B cell (primary cell): ENCODE data around the gene MDFI.

Experiments used
- EZH2 ChIP-seq: IDR thresholded peaks from 2 replicates; pipeline ENCODE4 v1.6.1; 2012; ENCODE audit warnings: borderline replicate concordance, low read depth, mild to moderate bottlenecking, moderate library complexity, low read length; ENCODE audit not compliant: insufficient read depth, poor library complexity, severe bottlenecking
- TF ChIP-seq, protein P1 (sequence below): fragments of 200-600 bp; IDR thresholded peaks from one replicate; pipeline ENCODE4 v1.8.0; 2022; ENCODE audit warnings: antibody characterized with exemption, mild to moderate bottlenecking

DNA sequence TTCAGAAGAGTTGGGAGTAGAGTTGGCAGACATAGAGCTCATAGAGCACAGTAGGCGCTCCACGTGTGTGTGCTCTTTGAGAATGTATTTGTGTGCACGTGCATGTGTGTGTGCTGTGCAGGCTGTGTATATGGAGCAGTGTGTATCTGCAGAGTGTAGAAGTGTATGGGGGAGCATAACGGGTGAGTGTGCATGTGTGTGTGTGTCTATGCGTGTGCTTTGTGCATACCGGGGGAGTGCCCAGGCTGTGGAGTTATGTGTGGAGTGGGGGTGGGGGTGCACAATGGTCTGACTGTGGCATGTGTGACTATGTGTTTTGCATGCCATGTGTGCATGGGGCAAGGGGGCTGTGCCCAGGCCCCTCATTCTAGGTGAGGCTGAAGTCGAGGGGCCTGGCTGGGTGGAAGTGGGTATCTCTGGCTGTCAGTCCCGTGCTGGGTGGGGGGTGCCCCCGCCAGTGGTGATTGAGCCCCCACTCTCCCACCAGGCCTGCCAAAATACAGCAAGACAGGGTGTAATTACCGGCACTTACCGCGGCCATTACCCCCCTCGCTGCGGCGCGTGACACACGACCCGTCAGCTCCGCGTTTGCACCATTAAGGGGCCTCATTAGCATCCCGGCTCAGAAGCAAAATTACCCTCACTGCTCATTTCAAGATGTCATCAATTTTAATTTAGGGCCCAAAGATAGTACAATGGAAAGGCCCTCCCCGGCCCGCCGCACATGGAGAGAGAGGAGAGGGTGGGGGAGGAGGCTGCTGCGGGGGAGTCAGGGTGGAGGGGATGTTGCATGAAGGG, 39.1 kb downstream of the MDFI start:
- TF ChIP-seq, protein P1, sequence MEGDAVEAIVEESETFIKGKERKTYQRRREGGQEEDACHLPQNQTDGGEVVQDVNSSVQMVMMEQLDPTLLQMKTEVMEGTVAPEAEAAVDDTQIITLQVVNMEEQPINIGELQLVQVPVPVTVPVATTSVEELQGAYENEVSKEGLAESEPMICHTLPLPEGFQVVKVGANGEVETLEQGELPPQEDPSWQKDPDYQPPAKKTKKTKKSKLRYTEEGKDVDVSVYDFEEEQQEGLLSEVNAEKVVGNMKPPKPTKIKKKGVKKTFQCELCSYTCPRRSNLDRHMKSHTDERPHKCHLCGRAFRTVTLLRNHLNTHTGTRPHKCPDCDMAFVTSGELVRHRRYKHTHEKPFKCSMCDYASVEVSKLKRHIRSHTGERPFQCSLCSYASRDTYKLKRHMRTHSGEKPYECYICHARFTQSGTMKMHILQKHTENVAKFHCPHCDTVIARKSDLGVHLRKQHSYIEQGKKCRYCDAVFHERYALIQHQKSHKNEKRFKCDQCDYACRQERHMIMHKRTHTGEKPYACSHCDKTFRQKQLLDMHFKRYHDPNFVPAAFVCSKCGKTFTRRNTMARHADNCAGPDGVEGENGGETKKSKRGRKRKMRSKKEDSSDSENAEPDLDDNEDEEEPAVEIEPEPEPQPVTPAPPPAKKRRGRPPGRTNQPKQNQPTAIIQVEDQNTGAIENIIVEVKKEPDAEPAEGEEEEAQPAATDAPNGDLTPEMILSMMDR, result no peak
- no peak for TF ChIP-seq EZH2
